ENCODE data around the gene ITIH1.

The ITIH1 gene

DNA sequence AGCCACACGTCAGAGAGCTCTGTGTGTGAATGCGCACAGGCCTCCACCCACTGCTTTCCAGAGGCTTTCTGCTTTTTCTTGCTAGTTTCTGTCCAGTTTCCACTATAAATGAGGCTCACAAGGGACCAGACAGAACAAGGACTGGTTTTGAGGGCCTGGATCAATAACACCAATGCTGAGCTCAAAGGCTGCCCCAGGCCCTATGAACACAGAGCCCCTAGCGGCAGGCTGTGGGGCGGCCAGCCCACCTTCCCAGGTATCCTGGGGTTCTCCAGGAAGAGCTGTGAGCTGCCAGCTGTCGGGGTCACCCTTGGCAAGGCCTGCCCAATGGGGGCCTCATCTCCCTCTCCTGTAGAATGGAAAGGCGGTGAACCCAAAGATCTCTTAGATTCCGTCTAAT lies 15.0 kb downstream of the ITIH1 start:
- Mint-ChIP-seq H3K36me3 (ENCODE audit: low read depth) (no peaks in the 10 kb centered on the region), H3K27ac (no peak overlapping the region), H3K4me1 (ENCODE audit: low read depth) (no peaks in the 10 kb centered on the region), H3K27me3 (no peaks in the 10 kb centered on the region), H3K9me3 (no peaks in the 10 kb centered on the region), H3K4me3 (no peak overlapping the region)

DNA sequence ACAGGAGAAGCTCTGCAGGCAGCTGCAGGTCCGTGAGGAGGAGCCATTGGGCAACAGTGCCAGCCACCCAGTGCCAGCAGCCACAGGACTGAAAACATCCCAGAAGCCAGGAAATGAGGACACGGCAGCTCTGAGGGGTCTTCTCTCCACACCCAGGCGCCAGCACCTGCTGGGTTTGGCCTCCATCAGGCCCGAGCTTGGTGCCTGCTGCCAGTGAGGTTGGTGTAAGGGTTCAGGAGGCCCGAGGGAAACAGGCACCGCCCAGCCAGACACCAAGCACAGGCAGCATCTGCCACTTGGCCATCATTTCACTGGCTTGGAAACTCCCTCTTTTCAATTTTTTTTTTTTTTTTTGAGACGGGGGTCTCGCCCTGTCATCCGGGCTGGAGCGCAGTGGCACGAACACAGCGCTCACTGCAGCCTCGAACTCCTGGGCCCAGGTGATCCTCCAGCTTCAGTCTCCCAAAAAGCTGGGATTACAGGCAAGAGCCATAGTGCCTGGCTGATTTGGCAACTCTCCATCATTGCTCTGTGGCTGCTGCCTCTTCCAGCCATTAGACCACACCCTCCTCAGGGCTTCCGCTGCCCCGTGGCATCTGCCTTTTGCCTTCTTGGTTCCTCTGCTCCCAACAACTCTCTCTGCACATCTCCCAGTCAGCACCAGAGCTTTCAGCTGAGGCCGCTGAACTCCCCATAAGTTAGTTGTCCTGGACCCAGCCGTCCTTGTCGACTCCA lies 15.7 kb downstream of the ITIH1 start:
- H3K9me3 Mint-ChIP-seq: no peaks in the 10 kb centered on the region
- no peaks in the 10 kb centered on the region for H3K4me1 Mint-ChIP-seq (ENCODE audit: low read depth)
- H3K27ac Mint-ChIP-seq: no peak overlapping the region
- no peaks in the 10 kb centered on the region for H3K27me3 Mint-ChIP-seq
- no peaks in the 10 kb centered on the region for H3K36me3 Mint-ChIP-seq (ENCODE audit: low read depth)
- H3K4me3 Mint-ChIP-seq: no peak overlapping the region

DNA sequence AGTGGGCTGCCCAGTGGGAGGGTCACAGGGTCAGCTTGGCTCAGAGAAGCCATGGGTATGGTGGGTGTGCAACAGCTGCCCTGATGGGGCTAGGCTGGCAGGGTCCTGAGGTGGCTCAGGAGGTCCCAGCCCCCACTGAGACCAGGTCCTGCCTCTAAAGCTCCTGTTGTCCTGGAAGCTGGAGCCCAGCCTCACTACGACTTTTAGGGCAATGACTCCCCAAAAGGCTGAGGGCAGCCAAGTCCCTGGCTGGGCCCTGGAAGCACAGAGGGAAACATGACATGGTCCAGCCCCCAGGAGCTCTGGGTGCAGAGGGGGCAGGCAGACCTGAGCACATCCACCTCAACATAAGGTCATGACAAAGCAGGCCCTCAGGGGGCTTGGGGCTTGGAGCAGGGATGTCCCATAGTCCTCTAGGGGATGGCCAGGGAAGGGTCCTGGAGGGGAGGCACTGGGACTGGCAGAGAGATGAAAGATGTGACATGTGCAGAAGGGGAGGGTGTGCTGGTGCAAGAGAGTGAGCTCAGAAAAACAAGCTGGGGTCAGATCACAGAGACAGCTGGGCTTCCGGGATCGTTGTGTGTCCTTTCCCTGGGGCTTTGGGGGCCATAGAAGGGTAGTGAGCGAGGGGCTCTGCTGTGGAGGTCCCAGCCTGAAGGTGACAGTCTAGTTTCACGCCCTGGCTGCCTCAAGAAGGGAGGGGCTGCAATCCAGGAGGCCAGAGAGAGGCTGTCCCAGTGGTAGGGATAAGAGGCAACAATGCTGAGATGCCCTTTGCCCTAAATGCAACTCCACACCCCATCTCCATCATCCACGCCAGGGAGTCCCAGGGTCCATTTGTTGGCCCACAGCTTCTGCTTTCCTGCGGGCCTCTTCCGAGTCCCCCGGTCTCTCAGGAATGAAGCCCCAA lies 16.6 kb downstream of the ITIH1 start:
- no peak overlapping the region for H3K27ac Mint-ChIP-seq
- no peaks in the 10 kb centered on the region for H3K9me3 Mint-ChIP-seq
- no peak overlapping the region for H3K4me3 Mint-ChIP-seq
- no peaks in the 10 kb centered on the region for H3K27me3 Mint-ChIP-seq
- no peaks in the 10 kb centered on the region for H3K36me3 Mint-ChIP-seq (ENCODE audit: low read depth)
- H3K4me1 Mint-ChIP-seq (ENCODE audit: low read depth): no peaks in the 10 kb centered on the region

DNA sequence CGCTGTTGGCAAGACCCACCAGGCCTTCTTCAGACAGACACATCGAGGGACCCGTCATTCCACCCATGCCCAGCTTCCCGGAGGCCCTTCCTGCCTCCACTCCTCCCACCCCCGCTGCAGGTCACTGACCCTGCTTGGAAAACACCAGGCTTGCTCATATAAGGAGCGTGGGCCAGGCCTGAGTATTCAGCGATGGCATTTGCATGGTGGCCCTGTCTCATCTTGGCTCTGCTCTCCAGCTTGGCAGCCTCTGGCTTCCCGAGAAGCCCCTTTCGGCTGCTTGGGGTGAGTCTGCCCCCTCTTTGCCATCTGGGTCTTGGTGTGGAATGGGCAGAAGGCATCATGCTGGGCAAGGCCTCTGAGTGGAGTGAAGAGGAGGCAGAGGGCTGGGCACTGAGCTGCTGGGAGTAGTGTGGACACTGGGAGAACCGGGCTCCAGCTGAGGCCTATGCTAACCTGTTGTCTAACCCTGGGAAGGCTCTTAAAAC lies 17.3 kb downstream of the ITIH1 start, which contains the start of gene ITIH3:
Gene ITIH3 (plus strand): TSS at position 185 of the 488 bp plus-strand sequence. CDS start 8 bp downstream, at position 193.
- Mint-ChIP-seq H3K4me3 (no peak within 1 kb of the TSS), H3K27ac (no peak within 1 kb of the TSS), H3K9me3 (no peaks in the 10 kb centered on the region), H3K4me1 (ENCODE audit: low read depth) (no peaks in the 10 kb centered on the region), H3K27me3 (no peaks in the 10 kb centered on the region), H3K36me3 (ENCODE audit: low read depth) (no peaks in the 10 kb centered on the region)

DNA sequence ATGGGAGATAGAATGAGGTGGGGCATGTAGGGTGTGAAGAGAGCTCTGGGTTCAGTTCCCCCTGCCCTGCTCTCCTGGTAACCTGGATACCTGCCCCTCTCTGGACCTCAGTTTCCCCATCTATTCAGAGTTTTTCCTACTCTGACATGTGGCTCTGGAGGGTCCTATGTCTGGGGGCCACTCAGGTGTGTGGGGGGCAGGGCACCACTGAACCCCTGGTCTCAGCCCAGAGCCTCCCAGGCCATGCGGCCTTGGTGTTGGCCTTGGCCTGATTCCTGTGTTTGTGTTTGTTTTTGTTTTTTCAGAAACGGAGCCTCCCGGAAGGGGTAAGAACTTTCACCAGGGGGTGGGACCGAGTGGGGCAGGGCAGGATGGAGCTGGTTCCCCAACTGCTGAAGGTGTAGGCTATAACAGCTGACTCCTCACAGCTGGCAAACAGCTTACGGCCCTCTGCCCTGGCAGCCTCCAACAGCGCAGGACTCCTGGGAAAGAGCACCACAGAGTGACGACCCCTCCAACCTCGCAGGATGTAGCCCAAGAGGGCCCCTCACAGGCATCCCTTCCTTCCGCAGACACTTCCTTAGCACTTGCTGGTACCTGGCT lies 18.0 kb downstream of the ITIH1 start:
- no peaks in the 10 kb centered on the region for H3K9me3 Mint-ChIP-seq
- no peaks in the 10 kb centered on the region for H3K4me1 Mint-ChIP-seq (ENCODE audit: low read depth)

DNA sequence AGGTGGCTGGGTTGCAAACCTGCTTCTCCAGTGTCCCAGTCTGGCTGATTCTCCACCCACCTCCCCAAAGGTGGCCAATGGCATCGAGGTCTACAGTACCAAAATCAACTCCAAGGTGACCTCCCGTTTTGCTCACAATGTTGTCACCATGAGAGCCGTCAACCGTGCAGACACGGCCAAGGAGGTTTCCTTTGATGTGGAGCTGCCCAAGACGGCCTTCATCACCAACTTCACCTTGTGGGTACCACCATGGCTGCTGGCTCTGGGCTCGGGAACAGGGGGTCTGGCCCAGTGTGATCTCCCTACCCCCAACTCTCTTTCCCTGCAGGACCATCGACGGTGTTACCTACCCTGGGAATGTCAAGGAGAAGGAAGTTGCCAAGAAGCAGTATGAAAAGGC lies 19.0 kb downstream of the ITIH1 start:
- Mint-ChIP-seq H3K9me3 (no peaks in the 10 kb centered on the region), H3K27ac (no peak overlapping the region), H3K4me3 (no peak overlapping the region), H3K4me1 (ENCODE audit: low read depth) (no peaks in the 10 kb centered on the region), H3K36me3 (ENCODE audit: low read depth) (no peaks in the 10 kb centered on the region), H3K27me3 (no peaks in the 10 kb centered on the region)

More for the DNA sequence above, 18.0 kb downstream of the ITIH1 start:
- H3K36me3 Mint-ChIP-seq (ENCODE audit: low read depth): no peaks in the 10 kb centered on the region
- no peaks in the 10 kb centered on the region for H3K27me3 Mint-ChIP-seq
- H3K4me3 Mint-ChIP-seq: no peak overlapping the region
- H3K27ac Mint-ChIP-seq: no peak overlapping the region

DNA sequence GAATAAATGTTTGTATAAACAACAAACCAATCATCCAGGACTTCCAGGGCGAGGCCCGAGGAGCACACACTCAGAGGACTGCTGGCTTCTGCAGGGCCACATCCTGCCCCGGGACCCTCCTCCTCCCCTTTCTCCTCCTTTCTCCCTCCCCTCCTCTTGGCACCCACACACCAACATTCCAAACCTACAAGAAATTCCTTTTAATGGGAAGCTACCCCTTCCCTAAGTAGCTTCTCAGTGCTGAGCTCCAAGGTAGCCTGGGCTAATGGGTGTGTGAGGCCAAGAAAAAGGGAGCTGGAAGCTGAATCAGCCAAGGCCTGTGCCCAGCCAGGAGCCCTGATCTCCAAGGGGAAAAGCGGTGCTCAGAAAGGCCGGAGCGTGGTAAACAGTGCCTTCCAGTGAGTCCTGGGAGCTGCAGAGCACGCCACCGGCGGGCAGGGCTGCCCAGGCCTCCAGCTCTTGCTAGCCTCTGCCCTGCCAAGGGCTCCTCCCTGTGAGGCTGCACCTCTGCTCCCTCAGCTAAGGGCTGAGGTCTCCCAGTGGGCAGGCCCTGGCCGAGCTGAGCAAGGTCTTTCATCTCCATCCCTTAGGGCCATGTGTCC lies 21.1 kb downstream of the ITIH1 start:
- Mint-ChIP-seq H3K4me3 (no peak overlapping the region), H3K27me3 (no peaks in the 10 kb centered on the region), H3K9me3 (no peaks in the 10 kb centered on the region), H3K36me3 (ENCODE audit: low read depth) (no peaks in the 10 kb centered on the region), H3K27ac (no peak overlapping the region), H3K4me1 (ENCODE audit: low read depth) (no peaks in the 10 kb centered on the region)

DNA sequence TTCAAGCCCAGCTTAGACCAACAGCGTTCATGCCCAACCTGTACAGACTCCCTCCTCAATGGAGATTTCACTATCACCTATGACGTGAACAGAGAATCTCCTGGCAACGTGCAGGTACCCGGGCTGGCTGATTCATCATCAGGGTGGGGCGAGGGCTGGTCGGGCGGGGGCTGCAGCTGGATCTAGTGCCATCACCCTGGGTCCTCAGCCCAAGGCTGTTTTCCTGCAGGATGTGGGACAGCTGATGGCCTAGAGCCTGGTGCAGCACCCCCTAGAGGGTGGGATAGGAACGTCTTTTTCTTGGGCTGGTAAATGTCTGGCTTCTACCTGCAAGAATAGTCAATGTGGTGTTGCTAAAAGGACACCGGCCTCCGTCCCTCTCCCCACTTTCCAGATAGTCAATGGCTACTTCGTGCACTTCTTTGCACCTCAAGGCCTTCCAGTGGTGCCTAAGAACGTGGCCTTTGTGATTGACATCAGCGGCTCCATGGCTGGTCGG lies 21.6 kb downstream of the ITIH1 start:
- Mint-ChIP-seq H3K4me1 (ENCODE audit: low read depth) (no peaks in the 10 kb centered on the region), H3K27ac (no peak overlapping the region), H3K9me3 (no peaks in the 10 kb centered on the region), H3K4me3 (no peak overlapping the region), H3K27me3 (no peaks in the 10 kb centered on the region), H3K36me3 (ENCODE audit: low read depth) (no peaks in the 10 kb centered on the region)

DNA sequence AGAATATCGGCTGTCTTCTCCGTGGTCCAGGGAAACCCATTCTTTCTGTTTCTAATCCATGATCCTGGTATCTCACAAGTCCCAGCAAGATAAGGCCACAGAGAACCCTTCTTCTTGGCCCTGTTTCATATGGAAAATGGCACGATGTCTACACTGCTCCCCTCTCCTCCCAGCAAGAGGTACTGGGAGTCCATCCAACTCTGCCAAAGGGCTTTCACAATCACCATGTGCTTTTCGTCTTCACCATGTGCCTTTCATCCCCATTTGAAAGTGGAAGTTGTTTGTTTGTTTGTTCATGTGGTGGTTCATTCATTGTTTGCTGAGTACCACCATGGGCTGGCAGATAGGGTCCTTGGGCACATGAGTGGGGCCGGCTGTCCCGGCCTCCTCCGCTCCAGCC lies 22.7 kb downstream of the ITIH1 start:
- Mint-ChIP-seq H3K9me3 (no peaks in the 10 kb centered on the region), H3K4me1 (ENCODE audit: low read depth) (no peaks in the 10 kb centered on the region), H3K27ac (no peak overlapping the region), H3K4me3 (no peak overlapping the region), H3K36me3 (ENCODE audit: low read depth) (no peaks in the 10 kb centered on the region), H3K27me3 (no peaks in the 10 kb centered on the region)

DNA sequence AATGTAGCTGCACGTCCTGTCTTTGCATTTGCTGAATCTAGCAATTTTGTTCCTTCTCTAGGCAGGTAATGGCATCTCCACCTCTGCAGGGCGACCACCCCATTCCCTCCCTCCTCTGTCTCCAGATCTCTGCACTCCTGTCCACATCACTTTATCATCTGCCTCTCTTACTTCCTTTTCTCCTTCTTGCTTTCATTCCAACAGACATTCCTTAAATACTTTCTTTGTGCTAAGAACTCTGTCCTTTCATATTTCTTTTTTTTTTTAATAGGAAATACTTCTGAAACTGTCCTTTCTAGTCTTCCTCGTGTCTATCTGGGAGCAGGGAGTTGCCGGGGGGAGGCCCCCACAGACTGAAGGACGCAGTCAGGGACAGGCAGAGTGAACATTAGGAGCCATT lies 24.4 kb downstream of the ITIH1 start:
- Mint-ChIP-seq H3K9me3 (no peaks in the 10 kb centered on the region), H3K4me1 (ENCODE audit: low read depth) (no peaks in the 10 kb centered on the region), H3K27me3 (no peaks in the 10 kb centered on the region), H3K27ac (no peak overlapping the region), H3K4me3 (no peak overlapping the region), H3K36me3 (ENCODE audit: low read depth) (no peaks in the 10 kb centered on the region)

DNA sequence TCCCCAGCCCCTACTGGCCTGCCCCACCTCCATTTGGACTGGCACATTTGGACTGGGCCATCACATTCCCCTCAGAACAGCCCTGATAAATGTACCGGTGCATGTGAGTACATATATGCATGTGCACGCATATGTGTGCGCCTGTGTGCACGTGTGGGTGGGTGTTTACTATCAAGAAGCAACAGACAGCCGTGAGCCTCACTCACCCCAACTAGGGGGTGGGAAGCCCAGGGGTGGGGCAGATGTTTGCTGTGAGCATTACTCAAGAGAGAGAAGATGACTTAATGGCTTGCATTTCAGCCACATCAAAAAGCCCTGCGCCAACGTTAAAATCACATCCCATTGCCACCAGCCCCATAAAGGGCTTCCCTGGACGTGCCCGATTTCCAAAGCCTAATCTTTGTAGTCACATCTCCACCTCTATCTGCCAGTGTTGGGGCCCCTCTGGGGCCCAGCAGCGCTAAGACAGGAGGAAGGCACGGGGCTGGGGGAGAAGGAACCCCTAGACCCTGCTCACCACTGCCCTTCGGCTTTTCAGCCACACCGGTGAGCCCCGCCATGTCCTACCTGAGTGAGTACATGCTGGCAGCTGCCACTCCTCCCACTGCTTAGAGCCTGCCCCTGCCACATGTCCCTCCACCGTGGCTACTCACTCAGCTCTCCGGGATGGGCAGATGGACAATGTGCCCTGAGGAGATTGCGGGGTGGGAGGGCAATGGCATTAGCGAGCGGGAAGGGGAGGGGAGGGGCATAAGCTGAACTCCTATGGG lies 28.1 kb downstream of the ITIH1 start:
- H3K9me3 Mint-ChIP-seq: no peaks in the 10 kb centered on the region
- no peaks in the 10 kb centered on the region for H3K36me3 Mint-ChIP-seq (ENCODE audit: low read depth)
- H3K4me3 Mint-ChIP-seq: no peak overlapping the region
- H3K27ac Mint-ChIP-seq: no peak overlapping the region
- H3K27me3 Mint-ChIP-seq: no peaks in the 10 kb centered on the region
- H3K4me1 Mint-ChIP-seq (ENCODE audit: low read depth): no peaks in the 10 kb centered on the region

DNA sequence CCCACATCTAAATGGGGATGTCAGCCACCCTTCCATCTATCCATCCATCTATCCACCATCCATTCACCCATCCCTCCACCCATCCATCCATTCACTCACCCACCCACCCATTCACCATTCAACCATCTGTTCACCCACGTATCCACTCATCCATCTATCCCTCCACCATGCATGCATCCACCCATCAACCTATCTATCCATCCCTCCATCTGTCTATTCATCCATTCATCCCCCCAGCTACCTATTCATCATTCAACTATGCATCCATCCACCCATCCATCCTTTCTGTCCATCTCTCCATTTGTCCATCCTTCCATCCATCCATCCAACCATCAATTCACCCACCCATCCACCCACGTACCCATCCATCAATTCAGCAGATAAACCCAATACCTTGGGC lies 31.8 kb downstream of the ITIH1 start:
- no peak overlapping the region for H3K27ac Mint-ChIP-seq
- no peaks in the 10 kb centered on the region for H3K27me3 Mint-ChIP-seq
- H3K4me3 Mint-ChIP-seq: no peak overlapping the region
- no peaks in the 10 kb centered on the region for H3K4me1 Mint-ChIP-seq (ENCODE audit: low read depth)
- H3K9me3 Mint-ChIP-seq: no peaks in the 10 kb centered on the region
- H3K36me3 Mint-ChIP-seq (ENCODE audit: low read depth): no peaks in the 10 kb centered on the region

DNA sequence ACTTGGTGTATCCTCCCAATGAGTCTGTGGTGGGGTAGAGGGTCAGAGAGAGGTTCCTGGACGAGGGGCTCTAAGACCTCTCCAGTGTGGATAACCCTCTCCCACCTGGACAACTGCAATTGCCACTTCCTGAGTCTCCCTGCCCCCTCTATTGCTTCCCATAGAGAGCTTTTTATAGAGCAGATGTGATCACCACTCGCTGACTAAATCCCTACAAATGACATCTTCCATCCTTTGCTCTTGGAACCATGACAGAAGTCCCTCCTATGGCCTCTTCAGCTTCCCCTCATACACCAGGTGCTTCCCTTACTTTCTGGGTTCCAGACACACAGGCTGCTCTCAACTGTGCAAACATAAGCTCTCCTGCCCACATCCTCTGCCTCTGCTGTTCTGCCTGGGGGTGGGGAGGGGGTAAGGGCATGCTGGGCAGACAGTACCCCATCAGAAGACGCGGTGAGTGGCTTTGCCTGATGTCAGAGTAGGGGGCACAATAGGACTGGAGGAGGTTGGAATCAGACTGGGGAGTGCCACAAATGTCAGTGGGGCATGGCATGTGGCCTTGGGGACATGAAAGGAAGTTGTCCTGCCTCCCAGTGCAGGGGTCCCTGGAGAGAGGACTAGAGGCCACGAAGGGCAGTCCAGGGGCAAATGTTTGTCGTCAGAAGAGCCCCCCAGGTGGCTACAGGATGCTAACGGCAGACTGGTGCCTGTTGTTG lies 32.4 kb downstream of the ITIH1 start:
- no peaks in the 10 kb centered on the region for H3K9me3 Mint-ChIP-seq
- H3K27me3 Mint-ChIP-seq: no peaks in the 10 kb centered on the region
- no peak overlapping the region for H3K4me3 Mint-ChIP-seq
- no peak overlapping the region for H3K27ac Mint-ChIP-seq
- no peaks in the 10 kb centered on the region for H3K4me1 Mint-ChIP-seq (ENCODE audit: low read depth)
- H3K36me3 Mint-ChIP-seq (ENCODE audit: low read depth): no peaks in the 10 kb centered on the region

Measured in stimulated activated naive CD8-positive, alpha-beta T cell treated with anti-CD3 and anti-CD28 coated beads, Interleukin-15, Interleukin-2, amounts not matched to agents 100 ng/mL and 50 ng/mL, for 24 hours (primary cell).